CD4-positive, alpha-beta T cell treated with Interleukin-6 at 100 ng/mL for 8 hours (primary cell): Measurements from ENCODE around the gene CCR6.
"Not testable (repeated sequence)": the region's sequence is repeated elsewhere in the genome, so short reads cannot be mapped to it uniquely, and the experiment has no call there.

Experiments
- DNase-seq: peaks from one replicate; pipeline ENCODE4 v3.0.0-alpha.2; 2020; ENCODE audit warnings: mixed read lengths, low spot score

The CCR6 gene

DNA sequence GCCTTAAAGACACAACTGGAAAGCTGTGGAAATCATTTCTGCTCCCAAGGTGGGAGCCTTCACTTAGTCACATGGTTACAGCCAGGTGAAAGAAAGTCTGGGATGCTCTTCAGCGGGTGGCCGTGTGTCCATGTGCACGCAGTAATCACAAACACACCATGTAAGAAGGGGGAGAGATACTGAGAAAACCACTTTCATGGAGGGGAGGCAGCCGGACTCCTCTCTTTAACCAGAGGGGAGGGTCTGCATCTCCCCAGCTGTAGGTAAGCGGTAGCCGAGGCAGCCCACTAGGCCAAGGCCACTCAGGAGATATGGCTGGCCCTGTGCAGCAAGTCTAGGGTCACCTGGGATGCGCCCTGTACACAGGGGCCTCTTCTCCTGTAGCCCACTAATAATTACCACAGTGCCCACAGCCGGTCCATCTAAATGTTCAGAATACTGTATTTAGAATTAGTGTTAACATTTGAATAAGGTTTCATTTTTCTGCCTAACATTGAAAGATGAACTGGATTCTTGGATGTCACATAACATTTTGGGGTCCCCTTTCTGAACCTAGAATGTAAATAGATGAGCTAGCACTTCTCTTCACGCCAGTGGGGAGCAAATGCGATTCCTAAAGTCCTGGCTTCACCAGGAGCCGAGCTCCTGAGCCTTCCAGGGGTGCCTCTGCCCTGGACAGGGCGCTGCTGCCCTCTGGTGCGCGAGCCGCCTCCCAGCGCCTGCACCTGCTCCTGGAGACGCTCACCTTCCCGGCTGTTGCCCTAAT lies 19.0 kb downstream of the CCR6 start:
- peak; percentile 54 for DNase-seq

GRCh38 chr6:167142433-167142761 lies 19.5 kb downstream of the CCR6 start:
- no peak for DNase-seq

- DNase-seq, result no peak
These were observed 20.1 kb downstream of the CCR6 start for GRCh38 chr6:167143041-167143440.

DNA sequence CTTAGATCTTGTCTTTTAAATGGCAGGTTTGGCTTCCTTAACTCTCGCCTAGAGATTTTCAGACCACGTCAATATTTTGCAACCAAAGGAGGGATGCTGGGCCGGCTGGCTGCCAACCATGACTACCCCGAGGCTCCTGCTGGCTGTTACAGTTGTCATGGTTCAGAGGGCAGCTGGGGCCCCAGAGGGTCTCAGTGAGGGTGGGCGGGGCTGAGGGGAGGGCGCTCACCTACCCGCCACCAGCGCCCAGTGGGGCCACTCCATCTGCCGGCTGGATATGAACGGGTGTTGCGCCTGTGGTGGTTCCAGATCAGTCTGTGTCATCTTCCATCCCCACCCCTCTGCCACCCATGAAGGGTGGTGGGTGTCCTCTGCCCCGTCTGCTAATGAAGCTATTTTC lies 22.6 kb downstream of the CCR6 start:
- no peak for DNase-seq

- no peak for DNase-seq
These were observed 23.2 kb downstream of the CCR6 start for GRCh38 chr6:167146135-167146534.

GRCh38 chr6:167146977-167147376 lies 24.1 kb downstream of the CCR6 start:
- DNase-seq, result no peak

DNA sequence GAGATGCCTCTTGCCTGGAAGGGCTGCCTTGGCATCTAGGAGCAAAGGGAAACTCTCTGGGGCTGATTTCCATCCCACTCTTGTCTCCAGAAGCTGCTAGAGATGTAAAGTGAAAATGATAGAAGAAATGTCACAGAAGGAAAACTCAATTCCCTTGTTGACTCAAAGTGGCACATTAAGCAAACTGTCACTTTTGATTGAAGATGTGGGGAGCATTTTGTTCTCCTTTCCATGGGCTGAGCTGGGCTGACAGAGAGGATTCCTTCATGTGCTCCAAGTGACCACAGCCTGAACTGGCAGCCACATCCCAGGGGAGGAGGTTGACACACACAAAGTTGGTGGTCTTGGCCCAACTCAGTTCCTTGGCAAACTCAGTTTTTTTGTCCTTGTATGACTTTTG lies 25.1 kb downstream of the CCR6 start:
- DNase-seq, result no peak

- no peak for DNase-seq
These were observed 26.1 kb downstream of the CCR6 start for GRCh38 chr6:167148997-167149396.

GRCh38 chr6:167150941-167151549 lies 28.1 kb downstream of the CCR6 start:
- DNase-seq, result no peak

GRCh38 chr6:167151648-167152047 lies 28.8 kb downstream of the CCR6 start:
- DNase-seq, result no peak

DNA sequence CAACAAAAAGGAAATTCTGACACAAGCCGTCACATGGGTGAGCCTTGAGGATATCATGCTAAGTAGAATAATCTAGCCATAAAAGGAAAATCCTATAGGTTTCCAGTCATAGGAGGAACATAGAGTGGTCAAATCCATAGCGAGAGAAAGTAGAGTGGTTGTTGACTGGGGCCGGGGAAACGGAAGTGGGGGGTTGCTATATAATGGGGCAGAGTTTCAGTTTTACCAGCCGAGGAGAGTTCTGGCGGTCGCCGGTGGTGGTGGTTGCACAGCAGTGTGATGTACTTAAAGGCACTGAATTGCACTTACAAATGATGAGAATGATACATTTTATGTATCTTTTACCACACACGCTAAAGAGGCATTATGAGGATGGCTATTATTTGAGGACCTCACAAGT lies 30.0 kb downstream of the CCR6 start:
- no peak for DNase-seq

DNA sequence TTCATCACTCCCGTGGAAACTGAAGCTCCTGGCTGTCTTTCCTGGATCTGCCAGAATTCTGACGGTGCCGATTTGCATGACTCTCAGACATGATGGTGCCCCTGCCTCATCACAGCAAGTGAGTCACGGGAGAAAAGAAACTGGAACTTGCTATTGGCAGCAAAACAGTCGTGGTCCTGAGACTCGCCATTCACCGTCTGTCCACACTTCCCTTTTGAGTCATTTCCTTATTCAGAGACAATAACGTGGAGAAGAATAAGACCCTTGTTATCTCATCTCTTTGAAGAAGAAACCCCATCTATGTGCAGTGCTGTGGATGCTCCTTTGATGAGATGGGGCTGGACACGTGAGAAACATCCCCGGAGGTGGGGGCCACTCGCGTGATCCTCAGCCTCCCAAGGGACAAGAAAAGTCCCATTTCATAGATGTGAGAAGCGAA lies 30.6 kb downstream of the CCR6 start:
- DNase-seq, result no peak

DNA sequence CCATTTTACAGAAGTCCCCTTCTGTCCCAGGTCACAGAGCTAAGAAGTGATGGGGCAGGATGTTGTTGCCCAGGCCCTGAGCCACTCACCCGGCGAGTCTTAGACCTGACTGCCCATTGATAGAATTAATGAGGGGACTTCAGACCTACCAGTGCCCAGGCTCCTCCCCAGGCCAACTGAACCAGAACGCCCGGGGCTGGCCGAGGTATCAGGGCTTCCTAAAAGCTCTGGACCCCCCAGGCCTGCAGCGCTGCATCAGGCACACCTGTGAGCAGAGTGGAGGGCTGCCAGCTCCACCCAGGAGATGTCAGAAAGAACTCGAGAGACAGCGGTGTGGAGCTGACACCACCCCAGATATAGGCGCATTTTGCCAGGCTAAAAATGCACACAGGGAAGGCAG lies 31.4 kb downstream of the CCR6 start:
- DNase-seq, result no peak

- no peak for DNase-seq
These were observed 32.0 kb downstream of the CCR6 start for GRCh38 chr6:167154895-167155294.

GRCh38 chr6:167157414-167157813 lies 34.5 kb downstream of the CCR6 start:
- no peak for DNase-seq

GRCh38 chr6:167157863-167158262 lies 35.0 kb downstream of the CCR6 start, which contains the start of gene GPR31:
TSS of gene GPR31 (minus strand) at chr6:167157980. CDS start at chr6:167157831, 149 bp downstream.
- DNase-seq, result no peak

DNA sequence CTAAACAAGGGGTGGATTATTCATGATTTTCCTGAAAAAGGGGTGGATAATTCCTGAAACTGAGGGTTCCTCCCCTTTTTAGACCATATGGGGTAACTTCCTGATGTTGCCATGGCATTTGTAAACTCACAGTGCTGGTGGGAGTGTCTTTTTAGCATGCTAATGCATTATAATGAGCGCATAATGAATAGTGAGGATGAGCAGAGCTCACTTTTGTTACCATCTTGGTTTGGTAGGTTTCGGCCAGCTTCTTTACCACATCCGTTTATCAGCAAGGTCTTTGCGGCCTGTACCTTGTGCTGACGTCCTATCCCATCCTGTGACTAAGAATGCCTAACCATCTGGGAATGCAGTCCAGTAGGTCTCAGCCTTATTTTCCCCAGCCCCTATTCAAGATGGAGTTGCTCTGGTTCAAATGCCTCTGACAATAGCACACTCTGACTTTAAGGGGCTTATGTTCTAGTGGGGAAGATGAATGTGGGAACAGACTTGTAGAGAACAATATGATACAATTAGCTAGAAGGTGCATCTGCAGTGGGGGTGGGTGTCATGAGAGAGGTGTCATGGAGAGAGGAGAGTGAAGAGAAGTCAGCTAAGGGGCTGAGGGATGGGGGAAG lies 39.1 kb downstream of the CCR6 start:
- no peak for DNase-seq

GRCh38 chr6:167162591-167162990 lies 39.7 kb downstream of the CCR6 start:
- no peak for DNase-seq

GRCh38 chr6:167163476-167164011 lies 40.6 kb downstream of the CCR6 start:
- no peak for DNase-seq

GRCh38 chr6:167164261-167164660 lies 41.4 kb downstream of the CCR6 start:
- no peak for DNase-seq

DNA sequence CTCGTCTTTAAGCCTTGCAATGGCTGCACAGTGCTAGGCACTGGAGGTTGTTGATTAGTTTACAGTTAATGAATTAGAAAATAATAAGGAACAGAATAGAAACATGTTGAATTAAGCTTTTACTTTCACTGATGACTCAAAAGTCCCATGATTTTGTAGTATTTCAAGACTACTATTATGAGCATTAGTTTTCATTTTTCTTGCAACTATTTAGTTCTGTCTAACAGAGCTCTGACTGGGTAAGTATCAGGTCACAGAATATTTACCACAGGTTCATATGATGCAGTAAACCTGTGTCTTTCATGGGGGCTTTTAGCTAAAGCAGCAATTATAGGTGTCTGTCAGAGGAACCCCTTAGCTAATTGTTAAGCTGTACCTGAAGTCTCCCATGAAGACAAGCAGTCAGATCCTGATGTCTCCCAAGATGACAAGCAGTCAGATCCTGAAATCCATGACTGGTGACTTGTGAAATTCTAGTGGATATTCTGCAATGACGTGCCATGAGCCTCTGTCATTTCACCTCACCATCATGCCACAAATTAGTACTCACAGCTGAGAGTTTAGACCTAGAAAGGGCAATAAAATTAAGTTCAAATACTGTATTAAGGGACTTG lies 43.1 kb downstream of the CCR6 start:
- DNase-seq, result no peak

DNA sequence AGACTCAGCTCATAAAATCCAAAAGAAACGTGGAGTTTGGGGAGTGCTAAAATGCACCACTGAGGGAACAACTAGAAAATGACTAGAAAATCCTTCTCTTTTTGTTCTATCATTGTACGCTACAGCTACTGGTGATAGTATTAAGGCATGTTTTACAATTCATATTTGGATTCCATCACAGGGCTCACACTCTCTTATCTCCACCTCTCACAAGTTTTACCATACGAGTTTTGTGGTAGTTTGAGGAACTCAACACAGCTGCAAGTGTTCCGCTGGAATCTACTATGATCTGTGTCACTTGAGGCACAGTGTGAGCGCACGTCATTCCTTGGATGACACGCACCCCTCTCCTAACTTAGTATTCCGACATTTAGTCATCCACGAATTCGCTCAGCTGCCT lies 44.8 kb downstream of the CCR6 start:
- not testable (repeated sequence) for DNase-seq

- not testable (repeated sequence) for DNase-seq
These were observed 45.4 kb downstream of the CCR6 start for GRCh38 chr6:167168296-167168695.
